ENCODE measurements around the gene IQSEC3.

Gene IQSEC3

GRCh38 chr12:191541-191940 lies 125.0 kb downstream of the IQSEC3 start:
- TF ChIP-seq CTBP1 (IDR thresholded peaks at IDR 0.05; ENCODE audit: borderline replicate concordance) (no peak), PKNOX1 (IDR thresholded peaks at IDR 0.05) (no peak), NFRKB (IDR thresholded peaks at IDR 0.05) (no peak), L3MBTL2 (conservative IDR thresholded peaks at IDR 0.05) (no peak), LEF1 (IDR thresholded peaks at IDR 0.05; ENCODE audit: borderline replicate concordance) (no peak), FOXA1 (IDR thresholded peaks at IDR 0.05) (no peak), ELF4 (IDR thresholded peaks at IDR 0.05) (no peak), FOXM1 (IDR thresholded peaks at IDR 0.05; ENCODE audit: borderline replicate concordance) (no peak), ZNF384 (IDR thresholded peaks at IDR 0.05) (no peak)
- CTCF ChIA-PET, result no interaction called here
- DNase-seq (ENCODE audit: extremely low spot score), result no peak

DNA sequence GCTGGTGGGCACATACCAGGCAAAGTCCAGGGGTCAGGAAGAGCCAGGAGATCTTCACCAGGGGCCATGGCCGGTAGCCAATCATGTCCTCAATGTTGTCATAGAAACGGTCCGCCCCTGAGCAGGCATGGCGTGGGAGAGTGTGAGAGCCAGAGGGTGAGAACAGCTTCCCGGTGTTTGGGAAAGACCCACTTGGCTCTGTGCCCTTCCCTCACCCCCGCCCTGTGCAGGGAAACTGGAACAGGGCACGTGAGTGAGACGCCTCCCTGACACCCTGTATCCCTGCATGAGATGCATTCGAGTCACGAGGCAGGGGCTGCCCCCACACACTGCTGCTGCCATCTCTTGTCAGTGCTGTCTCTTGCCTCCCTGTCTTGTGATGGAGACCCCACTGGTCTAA lies 126.7 kb downstream of the IQSEC3 start:
- CTCF ChIA-PET, result no interaction called here

More at GRCh38 chr12:191541-191940, 125.0 kb downstream of the IQSEC3 start:
- POLR2A ChIA-PET, result no interaction called here

DNA sequence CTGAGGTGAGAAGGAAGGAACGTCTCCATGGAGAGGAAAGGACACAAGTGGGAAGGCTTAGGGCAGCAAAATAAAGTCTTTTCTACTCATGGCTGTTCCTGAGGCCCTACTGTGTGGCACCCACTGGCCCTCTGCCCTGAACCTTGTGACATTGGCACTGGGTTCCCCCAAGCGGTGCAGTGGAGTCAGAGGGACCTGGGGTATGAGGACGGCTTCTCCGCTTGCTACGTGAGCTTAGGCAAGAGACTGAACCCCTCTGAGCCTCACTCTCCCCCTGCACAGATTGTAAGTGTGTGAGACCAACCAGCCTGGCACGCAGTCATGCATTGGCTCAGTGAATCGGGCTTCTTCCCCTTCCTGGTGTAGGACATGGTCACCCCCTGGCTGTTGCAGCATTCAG lies 127.7 kb downstream of the IQSEC3 start:
- CTCF ChIA-PET, result no interaction called here
- POLR2A ChIA-PET, result no interaction called here
- TF ChIP-seq SUZ12 (IDR thresholded peaks at IDR 0.05) (no peak), TARDBP (IDR thresholded peaks at IDR 0.05) (no peak), ARNT (IDR thresholded peaks at IDR 0.05) (no peak), CTBP1 (IDR thresholded peaks at IDR 0.05; ENCODE audit: borderline replicate concordance) (no peak), FOXK2 (IDR thresholded peaks at IDR 0.05) (no peak), NFRKB (IDR thresholded peaks at IDR 0.05) (no peak)
- no peak for DNase-seq (ENCODE audit: extremely low spot score)

More for the DNA sequence above, 126.7 kb downstream of the IQSEC3 start:
- POLR2A ChIA-PET, result no interaction called here
- TF ChIP-seq FOXK2 (IDR thresholded peaks at IDR 0.05), result no peak
- no peak for DNase-seq (ENCODE audit: extremely low spot score)

GRCh38 chr12:195156-195555 lies 128.6 kb downstream of the IQSEC3 start:
- CTCF ChIA-PET, result no interaction called here
- POLR2A ChIA-PET, result no interaction called here
- no peak for DNase-seq (ENCODE audit: extremely low spot score)
- no peak for TF ChIP-seq NFRKB (IDR thresholded peaks at IDR 0.05)
- TF ChIP-seq LEF1 (IDR thresholded peaks at IDR 0.05; ENCODE audit: borderline replicate concordance), result no peak
- TF ChIP-seq CTBP1 (IDR thresholded peaks at IDR 0.05; ENCODE audit: borderline replicate concordance), result no peak
- no peak for TF ChIP-seq ARNT (IDR thresholded peaks at IDR 0.05)
- TF ChIP-seq FOXA1 (IDR thresholded peaks at IDR 0.05), result no peak
- TF ChIP-seq PKNOX1 (IDR thresholded peaks at IDR 0.05), result no peak
- TF ChIP-seq HDGF (IDR thresholded peaks at IDR 0.05; ENCODE audit: borderline replicate concordance), result no peak
- TF ChIP-seq SP1 (IDR thresholded peaks at IDR 0.05), result no peak
- no peak for TF ChIP-seq TARDBP (IDR thresholded peaks at IDR 0.05)
- no peak for TF ChIP-seq ELF4 (IDR thresholded peaks at IDR 0.05)
- no peak for TF ChIP-seq L3MBTL2 (conservative IDR thresholded peaks at IDR 0.05)
- no peak for TF ChIP-seq FOXM1 (IDR thresholded peaks at IDR 0.05; ENCODE audit: borderline replicate concordance)
- TF ChIP-seq ZNF384 (IDR thresholded peaks at IDR 0.05), result no peak
- no peak for TF ChIP-seq BHLHE40 (IDR thresholded peaks at IDR 0.05; ENCODE audit: borderline replicate concordance)
- TF ChIP-seq FOXK2 (IDR thresholded peaks at IDR 0.05), result no peak
- TF ChIP-seq SUZ12 (IDR thresholded peaks at IDR 0.05), result no peak

DNA sequence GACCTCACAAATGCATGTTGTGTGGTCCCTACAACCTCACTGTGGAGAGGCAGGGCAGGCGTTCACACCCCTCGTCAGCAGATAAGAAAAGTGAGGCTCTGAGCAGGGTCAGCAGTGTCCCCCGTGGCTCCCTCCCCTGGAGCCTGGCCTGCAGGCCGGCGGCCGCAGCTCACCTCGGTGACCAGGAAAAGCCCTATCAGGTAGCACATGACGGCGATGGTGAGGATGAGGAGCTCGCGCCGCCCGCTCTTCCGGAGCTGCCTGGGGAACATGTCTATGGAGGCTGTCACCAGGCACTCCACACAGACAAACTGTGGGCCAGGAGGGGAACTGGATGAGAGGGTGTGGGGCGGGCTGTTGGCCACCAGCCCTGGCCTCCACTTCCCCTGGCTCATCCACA lies 129.4 kb downstream of the IQSEC3 start:
- TF ChIP-seq TARDBP (IDR thresholded peaks at IDR 0.05) (no peak), BHLHE40 (IDR thresholded peaks at IDR 0.05; ENCODE audit: borderline replicate concordance) (no peak), CTBP1 (IDR thresholded peaks at IDR 0.05; ENCODE audit: borderline replicate concordance) (no peak), NFRKB (IDR thresholded peaks at IDR 0.05) (no peak), FOXM1 (IDR thresholded peaks at IDR 0.05; ENCODE audit: borderline replicate concordance) (no peak), HDGF (IDR thresholded peaks at IDR 0.05; ENCODE audit: borderline replicate concordance) (no peak), LEF1 (IDR thresholded peaks at IDR 0.05; ENCODE audit: borderline replicate concordance) (no peak), L3MBTL2 (conservative IDR thresholded peaks at IDR 0.05) (no peak), PKNOX1 (IDR thresholded peaks at IDR 0.05) (no peak), FOXK2 (IDR thresholded peaks at IDR 0.05) (no peak), SUZ12 (IDR thresholded peaks at IDR 0.05) (no peak), ARNT (IDR thresholded peaks at IDR 0.05) (no peak), SP1 (IDR thresholded peaks at IDR 0.05) (no peak), ELF4 (IDR thresholded peaks at IDR 0.05) (no peak), FOXA1 (IDR thresholded peaks at IDR 0.05) (no peak), ZNF384 (IDR thresholded peaks at IDR 0.05) (no peak)
- DNase-seq (ENCODE audit: extremely low spot score), result no peak
- CTCF ChIA-PET, result no interaction called here
- POLR2A ChIA-PET, result no interaction called here

- CTCF ChIA-PET, result no interaction called here
- POLR2A ChIA-PET, result no interaction called here
These were observed 129.9 kb downstream of the IQSEC3 start for GRCh38 chr12:196436-196835.

More at GRCh38 chr12:196436-196835, 129.9 kb downstream of the IQSEC3 start:
- no peak for DNase-seq (ENCODE audit: extremely low spot score)
- TF ChIP-seq L3MBTL2 (conservative IDR thresholded peaks at IDR 0.05) (no peak), SUZ12 (IDR thresholded peaks at IDR 0.05) (no peak), SP1 (IDR thresholded peaks at IDR 0.05) (no peak), CTBP1 (IDR thresholded peaks at IDR 0.05; ENCODE audit: borderline replicate concordance) (no peak), ZNF384 (IDR thresholded peaks at IDR 0.05) (no peak), PKNOX1 (IDR thresholded peaks at IDR 0.05) (no peak), FOXM1 (IDR thresholded peaks at IDR 0.05; ENCODE audit: borderline replicate concordance) (no peak), NFRKB (IDR thresholded peaks at IDR 0.05) (no peak), FOXA1 (IDR thresholded peaks at IDR 0.05) (no peak), BHLHE40 (IDR thresholded peaks at IDR 0.05; ENCODE audit: borderline replicate concordance) (no peak), FOXK2 (IDR thresholded peaks at IDR 0.05) (no peak), HDGF (IDR thresholded peaks at IDR 0.05; ENCODE audit: borderline replicate concordance) (no peak), LEF1 (IDR thresholded peaks at IDR 0.05; ENCODE audit: borderline replicate concordance) (no peak), TARDBP (IDR thresholded peaks at IDR 0.05) (no peak), ELF4 (IDR thresholded peaks at IDR 0.05) (no peak), ARNT (IDR thresholded peaks at IDR 0.05) (no peak)
